NCI-H2171 (cell line): ENCODE results near the gene COPG2.
A peak's percentile ranks its signal among the peaks of the same experiment; 100 is the strongest.
"Not testable (repeated sequence)": the region's sequence is repeated elsewhere in the genome, so short reads cannot be mapped to it uniquely, and the experiment has no call there.

Source experiments
- DNase-seq: peaks from one replicate; lab custom pipeline; 2025; lab: John Stamatoyannopoulos, UW

Gene COPG2, protein sequence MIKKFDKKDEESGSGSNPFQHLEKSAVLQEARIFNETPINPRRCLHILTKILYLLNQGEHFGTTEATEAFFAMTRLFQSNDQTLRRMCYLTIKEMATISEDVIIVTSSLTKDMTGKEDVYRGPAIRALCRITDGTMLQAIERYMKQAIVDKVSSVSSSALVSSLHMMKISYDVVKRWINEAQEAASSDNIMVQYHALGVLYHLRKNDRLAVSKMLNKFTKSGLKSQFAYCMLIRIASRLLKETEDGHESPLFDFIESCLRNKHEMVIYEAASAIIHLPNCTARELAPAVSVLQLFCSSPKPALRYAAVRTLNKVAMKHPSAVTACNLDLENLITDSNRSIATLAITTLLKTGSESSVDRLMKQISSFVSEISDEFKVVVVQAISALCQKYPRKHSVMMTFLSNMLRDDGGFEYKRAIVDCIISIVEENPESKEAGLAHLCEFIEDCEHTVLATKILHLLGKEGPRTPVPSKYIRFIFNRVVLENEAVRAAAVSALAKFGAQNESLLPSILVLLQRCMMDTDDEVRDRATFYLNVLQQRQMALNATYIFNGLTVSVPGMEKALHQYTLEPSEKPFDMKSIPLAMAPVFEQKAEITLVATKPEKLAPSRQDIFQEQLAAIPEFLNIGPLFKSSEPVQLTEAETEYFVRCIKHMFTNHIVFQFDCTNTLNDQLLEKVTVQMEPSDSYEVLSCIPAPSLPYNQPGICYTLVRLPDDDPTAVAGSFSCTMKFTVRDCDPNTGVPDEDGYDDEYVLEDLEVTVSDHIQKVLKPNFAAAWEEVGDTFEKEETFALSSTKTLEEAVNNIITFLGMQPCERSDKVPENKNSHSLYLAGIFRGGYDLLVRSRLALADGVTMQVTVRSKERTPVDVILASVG

DNA sequence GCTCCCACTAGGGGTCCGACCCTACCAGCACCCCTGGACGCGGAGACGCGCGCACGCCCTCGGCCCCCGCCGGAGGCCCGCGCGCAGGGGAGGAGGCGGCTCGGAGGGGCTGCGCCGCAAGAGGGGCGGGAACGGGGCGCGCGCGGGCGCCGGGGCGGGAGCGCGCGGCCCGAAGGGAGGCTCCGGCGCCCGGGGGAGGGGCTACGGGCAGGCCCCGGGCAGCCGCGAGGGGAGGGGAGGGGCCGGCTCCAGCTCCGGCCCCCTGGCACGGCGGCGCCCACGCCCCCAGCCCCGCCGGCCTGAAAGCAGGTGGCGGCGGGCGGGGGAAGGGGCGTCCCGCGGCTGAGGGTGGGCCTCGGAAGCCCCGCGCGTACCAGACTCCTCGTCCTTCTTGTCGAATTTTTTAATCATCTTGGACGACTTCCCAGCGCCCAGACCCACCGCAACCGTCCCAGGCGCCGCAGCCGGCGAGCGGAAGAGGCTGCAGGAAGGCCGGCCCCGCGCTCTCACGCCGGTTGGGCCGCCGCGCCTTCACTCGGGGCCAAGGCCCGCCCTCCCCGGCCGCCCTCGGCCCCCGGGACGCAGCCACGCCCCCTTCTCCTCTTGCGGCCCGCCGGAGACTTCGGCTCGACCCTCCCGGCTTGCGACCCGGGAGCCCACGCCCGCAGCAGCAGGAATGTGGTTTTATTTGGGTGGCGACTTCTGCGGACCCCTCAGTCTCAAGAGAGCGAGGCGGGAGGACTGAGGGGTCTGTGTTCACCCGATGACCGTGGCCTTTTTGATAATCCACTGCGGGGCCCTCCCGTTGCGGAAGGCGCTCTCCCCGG lies at the start of gene COPG2:
Gene COPG2, minus strand, starts transcription at position 491 of the 827 bp plus-strand sequence. Its CDS starts 80 bp downstream, at position 411.
- peak; percentile 87 for DNase-seq

DNA sequence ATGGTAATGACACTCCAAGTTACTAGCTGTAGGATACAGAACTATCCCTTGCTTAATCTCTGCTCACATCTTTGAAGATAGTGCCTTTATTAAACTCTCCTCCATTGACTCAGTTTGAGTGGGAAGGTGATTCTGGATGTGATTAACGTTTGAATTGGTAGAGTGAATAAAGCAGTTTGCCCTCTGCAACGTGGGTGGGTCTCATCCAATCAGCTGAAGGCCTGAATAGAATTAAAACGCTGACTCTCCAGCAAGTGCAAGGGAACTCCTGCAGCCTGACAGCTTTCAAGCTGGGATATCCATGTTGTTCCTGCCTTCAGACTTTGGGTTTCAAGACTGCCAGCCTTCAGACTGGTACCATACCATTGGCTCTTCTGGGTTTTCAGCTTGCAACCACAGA lies 43.9 kb upstream of the COPG2 start:
- no peak for DNase-seq

DNA sequence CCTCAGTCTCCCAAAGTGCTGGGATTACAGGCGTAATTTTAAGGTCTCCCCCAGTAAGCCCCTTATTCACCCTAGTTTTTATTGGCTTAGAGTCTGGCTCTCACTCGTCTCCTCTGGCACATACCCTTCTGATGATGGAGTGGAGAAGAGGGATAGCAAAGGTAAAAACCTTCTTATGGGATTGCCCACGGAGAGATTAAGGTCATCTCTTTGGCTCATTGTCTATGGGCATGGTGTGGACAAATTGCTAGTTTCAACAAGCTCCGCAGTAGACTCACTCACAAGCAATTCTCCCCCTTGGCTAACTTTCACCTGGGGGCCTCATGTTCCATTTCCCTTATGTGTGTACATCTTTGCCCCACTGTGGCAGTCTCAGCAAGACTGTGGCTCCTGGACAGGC lies 40.2 kb upstream of the COPG2 start:
- DNase-seq = no peak

DNA sequence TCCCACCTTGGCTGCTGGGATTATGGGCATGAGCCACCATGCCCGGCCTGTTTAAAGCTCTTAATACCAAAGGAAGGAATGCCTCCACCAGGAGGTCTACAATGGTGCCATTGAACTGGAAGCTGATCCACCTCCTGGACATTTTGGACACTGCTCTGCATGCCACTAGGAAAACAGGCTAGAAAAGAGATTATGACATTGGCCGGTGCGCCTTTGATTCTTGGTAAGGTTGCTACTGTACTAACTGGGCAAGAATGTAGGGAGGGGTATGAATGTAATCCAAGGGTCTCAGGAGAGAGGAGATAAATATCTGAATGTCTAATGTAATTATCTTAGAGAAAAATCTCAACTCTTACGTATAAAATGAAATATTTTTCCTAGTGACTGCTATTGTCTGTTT lies 39.5 kb upstream of the COPG2 start:
- DNase-seq = no peak

DNA sequence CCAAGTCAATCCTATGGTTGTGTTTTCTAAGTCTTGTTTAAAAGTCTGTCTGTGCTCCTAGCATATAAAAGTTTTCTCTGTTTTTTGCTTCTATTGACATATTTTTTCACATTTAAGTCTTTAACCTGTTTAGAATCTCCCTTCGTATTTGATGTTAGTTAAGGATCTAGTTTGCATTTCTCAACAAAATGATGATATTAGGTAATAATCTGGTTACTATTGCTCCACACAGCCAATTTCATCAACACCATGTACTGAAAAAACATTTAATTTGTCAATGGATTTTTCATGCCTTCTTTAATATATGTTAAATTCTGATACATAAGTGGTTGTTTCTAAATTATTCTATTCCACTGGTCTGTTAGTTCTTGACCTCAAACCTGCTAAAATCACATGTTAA lies 35.3 kb upstream of the COPG2 start:
- no peak for DNase-seq

DNA sequence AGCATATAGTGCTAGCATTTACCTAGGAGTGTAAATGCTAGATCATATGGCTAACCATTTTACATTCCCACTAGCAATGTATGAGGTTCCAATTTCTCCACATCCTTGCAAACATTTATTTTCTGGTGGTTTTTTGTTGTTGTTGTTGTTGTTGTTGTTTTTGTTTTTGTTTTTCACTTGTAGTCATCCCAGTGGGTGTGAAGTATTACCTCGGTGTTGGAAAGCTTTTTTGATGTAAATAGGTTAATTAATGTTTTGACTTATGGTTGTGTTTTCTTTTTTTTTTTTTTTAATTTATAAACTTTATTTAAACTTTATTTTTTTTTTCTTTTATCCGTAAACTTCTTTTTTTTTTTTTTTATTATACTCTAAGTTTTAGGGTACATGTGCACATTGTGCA lies 33.1 kb upstream of the COPG2 start:
- no peak for DNase-seq

DNA sequence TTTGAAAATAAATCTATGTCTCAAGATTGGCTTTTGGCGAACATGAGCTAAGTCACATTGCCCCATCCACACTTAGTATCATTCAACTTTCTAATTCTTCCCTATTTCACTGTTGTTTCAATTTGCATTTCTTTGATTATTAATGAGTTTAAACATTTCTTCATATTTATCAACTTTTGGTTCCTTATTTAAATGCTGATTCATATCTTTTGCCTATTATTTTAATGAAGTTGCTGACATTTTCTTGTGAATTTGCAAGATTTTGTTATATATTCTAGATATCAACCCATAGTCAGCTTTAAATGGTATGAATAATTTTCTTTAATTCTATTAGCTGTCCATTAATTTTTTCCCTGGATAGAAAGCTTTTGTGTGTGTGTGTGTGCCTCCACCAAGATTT lies 32.2 kb upstream of the COPG2 start:
- DNase-seq = no peak

DNA sequence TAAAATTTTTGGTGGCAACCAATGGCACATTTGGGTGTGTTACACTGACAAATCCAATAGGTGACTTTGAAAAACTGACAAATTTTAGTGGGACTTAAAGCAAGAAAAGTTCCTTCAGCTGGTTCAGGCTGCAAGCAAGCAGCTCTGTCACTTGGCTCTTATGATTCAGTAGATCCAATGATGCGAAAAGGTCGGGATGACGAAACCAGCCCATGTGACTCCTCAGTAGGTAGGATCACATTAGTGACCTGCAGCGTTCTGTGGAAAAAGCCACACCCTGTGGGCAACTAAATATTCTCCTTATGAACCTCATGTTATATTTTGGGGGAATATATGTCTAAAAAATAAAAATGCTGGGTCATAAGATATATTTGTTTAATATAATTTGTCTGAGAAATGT lies 31.1 kb upstream of the COPG2 start:
- no peak for DNase-seq

DNA sequence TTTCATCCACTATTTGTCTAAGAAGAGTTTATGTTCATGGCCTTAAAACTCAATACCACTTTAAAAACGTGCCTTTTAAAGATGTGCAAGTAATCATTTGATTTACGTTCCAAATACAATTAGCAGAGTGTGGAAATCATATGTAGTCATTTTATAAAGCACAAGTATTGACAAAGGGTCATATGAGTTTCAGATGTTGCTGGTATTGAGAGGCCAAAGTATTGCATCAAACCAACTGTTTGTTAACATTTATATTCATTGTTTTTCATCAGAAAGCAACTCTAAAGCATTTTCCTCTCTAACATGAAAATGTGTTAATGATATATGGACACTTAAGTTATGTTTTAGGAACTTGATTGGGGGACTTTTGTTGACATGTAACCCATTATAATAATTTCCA lies 29.3 kb upstream of the COPG2 start:
- DNase-seq = no peak

DNA sequence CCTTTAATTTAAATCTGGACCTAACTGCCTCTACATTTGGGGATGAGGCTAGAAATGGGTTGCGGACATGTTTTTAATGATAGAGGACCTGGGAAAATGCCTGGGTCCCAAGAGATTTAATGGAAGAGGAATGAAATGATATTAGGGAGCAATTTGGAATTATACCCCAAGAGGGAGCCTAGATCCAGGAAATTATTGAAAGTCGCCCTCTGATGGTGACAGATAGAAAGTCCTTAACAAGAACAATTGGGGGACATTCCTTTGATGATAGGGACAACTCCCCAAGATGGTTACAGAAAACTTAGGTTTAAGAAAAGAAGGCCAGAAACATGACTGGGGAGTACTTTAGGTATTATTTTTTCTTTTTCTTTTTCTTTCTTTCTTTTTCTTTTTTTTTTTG lies 27.3 kb upstream of the COPG2 start:
- DNase-seq = peak; percentile 36

DNA sequence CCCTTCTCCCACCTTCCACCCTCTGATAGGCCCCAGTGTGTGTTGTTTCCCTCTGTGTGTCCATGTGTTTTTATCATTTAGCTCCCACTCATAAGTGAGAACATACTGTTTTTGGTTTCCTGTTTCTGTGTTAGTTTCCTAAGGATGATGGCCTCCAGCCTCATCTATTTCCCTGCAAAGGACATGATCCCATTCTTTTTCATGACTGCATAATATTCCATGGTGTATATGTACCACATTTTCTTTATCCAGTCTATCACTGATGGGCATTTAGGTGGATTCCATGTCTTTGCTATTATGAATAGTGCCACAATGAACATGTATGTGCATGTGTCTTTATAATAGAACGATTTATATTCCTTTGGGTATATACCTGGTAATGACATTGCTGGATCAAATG lies 23.8 kb upstream of the COPG2 start:
- not testable (repeated sequence) for DNase-seq

DNA sequence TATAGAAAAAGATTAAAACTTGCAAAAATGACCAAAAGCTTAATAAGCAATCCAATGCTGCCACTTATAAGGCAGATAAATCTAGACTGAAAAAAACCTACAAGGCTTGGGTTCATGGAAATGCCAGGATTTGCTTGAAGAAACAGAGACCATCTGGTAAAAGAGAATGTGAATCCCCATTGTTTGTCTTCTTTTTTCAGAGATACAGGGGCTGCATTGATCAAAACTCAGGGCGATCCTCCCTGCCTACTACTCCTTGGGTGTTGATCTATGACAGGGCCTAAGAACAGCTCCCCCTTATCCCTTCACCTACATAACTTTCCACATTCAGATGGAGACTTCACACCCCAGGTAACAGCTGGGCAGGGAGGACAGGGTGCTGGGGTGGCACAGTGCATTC lies 21.1 kb upstream of the COPG2 start:
- DNase-seq = no peak

DNA sequence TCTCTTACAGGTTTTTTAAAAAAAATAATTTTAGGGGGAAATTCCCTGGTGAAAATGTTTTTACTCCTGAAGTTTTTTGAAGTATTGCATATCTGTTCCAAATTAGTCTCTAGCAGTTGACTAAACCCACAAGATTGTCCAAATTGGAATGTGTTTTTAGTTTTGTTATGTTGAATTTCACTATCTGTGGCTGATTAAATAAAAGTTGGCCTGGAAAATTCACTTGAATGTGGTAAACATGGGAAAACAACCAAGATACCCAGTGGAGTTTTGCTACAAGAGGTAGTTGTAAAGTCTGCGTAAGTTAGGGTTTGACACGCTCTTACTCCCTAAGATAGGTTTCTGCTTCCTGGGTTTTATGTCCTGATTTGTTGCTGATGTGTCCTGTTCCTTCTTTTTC lies 14.5 kb upstream of the COPG2 start:
- no peak for DNase-seq

DNA sequence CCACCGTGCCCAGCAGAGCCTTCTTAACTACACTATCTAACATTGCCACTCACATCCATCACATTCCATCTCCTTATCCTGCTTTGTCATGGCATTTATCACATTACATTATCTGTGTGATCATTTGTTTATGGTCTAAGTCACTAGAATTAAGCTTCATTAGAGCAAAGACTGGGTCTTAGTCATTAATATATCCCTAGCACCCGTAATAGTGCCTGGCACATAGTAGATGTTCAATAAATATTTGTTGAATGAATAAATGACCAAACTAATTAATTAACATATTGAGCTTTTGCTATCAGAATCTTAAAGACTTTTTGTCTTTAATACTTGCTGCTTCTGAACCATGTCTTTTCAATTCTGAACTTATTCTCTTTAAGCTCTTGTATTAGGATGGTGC lies 5.9 kb upstream of the COPG2 start:
- no peak for DNase-seq

DNA sequence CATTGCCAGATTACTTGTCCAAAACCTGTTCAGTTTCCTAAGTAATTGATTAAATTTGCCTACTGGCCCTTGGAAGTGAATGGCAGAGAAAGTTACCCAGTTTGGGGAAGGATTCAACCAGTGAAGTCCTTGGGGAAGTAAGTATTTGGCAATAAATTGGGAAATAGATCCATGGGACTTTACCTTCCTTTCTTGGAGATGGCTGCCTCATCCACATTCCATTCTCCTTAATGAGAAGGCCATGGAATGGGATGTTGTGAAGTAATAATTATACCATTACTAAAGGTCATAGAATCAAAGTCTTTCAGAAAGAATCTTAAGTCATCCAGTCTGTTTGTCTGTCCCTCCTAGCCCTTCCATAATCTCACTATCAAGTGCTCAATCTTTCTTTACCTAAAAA lies 4.5 kb upstream of the COPG2 start:
- DNase-seq = no peak

DNA sequence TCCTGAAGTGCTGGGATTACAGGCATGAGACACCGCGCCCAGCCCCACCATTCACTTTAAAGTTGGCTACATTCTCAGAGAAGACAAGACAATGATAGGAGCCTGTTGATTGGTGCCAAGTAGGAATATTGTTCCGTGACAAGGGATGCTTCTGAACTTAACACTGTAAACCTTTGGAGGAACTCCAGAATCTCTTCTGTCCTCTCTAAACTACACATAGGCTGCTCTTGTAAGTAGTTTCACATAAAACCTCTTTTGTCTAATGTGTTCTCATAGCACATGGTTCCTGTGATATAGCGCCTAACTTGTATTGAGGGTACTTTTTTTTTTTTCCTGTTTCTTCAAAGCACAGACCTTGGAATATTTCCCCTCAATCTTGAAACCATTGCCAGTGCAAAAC lies 3.6 kb upstream of the COPG2 start:
- DNase-seq = no peak

DNA sequence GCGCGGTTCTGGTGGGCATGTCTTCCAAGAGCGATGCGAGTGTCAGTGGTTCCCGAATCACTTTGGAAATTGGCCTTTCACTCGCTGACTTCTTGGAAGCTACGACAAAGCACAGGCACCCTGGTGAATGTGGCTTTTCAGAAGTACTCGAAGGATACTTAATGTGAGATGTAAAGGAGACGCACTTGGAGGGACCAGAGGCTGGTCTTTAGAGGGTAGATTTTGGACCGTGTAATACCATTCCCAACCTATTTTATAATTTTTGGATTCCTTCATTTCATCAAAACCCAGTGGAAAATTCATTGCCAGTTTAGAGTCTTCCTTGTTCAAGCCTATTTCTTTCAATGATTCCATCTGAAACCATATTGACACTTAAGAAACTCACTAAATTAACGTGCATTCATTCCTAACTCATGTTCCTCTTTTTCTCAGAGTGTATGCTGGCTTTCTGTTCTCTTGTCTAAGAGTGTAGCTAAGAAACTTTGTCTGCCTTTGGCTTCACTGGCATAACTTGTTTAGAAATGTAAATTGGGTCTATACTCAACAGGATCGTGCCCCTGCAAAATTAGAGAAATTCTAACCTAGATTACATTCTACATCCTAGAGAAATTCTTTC lies 645 bp upstream of the COPG2 start:
- peak; percentile 28 for DNase-seq

DNA sequence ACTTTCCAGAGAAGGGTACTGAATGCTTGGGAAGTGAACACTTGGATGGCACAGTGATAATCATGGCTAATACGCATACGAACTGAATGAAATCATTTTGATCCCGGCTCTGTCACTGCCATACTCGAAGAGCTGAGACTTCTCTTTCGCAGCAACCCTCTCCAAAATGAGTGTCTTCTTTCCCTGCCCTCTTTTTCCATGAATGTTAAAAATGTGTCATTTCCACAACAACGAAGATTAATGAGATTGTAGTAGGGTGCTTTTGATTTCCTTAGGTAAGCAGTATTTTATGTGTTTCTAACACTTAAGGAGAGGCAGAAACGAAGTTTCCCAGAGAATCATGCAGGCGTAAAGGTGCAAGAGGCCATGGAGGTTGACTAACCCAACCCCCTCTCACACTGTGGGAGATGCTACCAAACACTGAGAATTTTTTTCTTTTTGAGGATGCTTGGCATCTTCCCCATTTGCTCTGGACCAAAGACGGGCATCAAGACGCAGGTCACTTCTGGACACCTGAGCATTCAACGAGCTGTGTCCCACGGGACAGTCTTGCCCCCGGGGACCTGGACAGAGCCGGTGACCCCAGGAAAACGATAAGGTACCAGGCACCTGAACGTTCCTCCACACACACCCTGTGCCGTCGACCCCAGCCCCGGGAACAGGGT lies 823 bp downstream of the COPG2 start:
- DNase-seq = no peak

DNA sequence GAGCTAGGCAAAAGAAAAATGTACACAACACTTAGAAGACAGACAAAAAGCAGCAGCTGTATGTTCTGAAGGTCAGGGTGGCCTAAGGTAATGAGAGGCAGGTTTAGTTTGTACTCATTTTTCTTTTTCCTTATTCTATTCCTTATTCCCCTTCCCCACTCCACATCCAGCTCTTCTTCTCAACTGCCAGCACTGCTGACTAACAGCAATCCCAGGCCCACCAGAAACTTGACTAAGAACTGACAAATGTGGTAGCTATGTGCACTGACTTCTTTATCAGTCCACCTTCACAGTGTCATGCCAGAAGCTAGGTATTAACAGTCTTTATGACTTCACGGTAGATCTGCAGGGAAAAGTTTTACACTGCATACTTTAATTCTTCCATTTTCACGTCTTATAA lies 6.1 kb downstream of the COPG2 start:
- DNase-seq = no peak

DNA sequence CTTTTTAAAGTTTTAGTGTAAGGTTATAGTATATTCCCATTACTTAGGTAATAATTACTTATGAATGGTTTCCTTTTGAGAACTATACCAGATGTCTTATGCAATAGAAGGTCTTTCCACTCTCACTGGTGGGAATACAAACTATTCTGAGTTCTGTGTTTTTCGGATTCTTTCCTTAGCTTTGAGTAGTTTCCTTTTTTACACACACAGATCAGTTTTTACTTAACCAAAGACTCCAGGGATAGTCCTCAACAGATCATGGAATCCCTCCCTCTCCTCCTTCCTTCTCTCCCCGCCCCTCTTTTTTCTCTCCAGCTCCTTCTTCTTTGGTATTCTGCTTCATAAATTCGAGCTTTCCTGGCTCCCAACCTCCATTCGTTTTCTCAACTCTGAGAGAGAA lies 13.3 kb downstream of the COPG2 start:
- DNase-seq = no peak

DNA sequence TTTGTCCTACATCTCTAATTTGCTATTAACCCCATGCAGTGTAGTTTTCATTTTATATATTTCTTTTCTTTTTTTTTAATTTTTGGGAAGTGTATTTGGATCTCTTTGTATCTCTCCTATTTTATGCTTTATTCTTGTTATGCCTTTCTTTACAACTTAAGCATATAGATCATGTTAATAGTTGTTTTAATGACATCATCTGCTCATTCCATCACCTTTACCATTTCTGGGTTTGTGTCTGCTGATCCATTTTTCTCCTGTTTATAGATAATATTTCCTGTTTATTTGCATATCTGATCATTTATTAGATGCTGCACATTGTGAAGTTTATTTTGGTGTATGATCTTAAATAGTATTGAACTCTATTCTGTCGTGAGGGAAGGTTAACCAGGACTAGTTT lies 13.7 kb downstream of the COPG2 start:
- DNase-seq = no peak
